Measurements from ENCODE around the gene PLXNA4.

PLXNA4 gene

DNA sequence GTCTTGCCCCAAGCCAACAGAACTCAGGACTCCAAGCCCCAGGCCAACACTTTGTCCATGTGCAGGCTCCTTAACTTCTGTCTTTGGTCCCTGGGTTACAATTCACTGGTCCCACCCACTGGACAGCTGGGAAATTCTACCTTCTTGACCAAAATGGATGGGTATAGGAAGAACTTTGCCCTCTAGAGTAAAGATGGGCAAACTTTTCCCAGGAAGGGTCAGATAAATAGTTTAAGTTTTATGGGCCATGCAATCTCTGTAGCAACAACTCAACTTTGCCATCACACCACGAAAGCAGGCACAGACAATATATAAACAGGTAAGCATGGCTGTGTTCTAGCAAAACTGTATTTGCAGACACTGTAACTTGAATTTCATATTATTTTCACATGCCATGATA is 147.1 kb downstream of the PLXNA4 start:
- no peak for DNase-seq (ENCODE audit: low spot score)
- ChIA-PET CTCF (interaction anchor here (1.3 kb wide), 1 partner anchor 152 kb away, joined by 10 read pairs; no protein-coding TSS in a partner anchor), POLR2A (ENCODE audit: low non-redundant PET) (no interaction called here)
- TF ChIP-seq, protein P1, sequence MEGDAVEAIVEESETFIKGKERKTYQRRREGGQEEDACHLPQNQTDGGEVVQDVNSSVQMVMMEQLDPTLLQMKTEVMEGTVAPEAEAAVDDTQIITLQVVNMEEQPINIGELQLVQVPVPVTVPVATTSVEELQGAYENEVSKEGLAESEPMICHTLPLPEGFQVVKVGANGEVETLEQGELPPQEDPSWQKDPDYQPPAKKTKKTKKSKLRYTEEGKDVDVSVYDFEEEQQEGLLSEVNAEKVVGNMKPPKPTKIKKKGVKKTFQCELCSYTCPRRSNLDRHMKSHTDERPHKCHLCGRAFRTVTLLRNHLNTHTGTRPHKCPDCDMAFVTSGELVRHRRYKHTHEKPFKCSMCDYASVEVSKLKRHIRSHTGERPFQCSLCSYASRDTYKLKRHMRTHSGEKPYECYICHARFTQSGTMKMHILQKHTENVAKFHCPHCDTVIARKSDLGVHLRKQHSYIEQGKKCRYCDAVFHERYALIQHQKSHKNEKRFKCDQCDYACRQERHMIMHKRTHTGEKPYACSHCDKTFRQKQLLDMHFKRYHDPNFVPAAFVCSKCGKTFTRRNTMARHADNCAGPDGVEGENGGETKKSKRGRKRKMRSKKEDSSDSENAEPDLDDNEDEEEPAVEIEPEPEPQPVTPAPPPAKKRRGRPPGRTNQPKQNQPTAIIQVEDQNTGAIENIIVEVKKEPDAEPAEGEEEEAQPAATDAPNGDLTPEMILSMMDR (conservative IDR thresholded peaks at IDR 0.05; ENCODE audit: low read depth) = no peak
- H3K27ac ChIP-seq = no peak overlapping the region

DNA sequence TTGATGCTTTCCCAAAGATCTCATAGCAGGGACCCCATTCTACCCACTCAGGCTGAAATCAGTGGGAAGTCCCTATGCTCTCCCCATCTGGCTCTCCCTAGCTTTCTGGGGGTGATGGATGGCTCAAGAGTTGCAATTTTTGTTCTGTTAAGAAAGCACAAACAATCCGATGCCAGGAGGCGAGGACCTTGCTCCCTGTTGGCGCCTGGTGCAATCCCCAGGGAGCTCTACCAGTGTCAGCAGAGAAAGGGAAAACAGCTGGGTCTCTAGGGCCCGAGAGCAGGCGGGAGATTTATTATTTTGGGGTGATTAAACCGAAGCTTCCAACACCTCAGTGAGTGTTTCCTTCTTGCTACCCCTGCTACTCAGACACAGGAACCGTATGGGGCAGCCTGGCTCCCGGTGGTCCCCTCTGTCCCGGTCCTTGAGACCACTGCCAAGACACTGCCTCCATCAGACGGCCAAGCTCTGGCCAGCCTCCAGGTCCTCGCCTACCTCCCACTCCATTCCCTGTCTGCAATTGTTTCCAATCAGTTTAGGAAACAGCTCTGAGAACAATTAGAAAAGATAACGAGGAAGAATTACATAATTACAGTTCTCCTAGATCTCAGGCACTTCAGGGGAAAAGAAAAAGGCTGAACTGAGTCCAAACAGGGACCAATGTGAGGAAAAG is 147.9 kb downstream of the PLXNA4 start:
- ChIA-PET POLR2A (ENCODE audit: low non-redundant PET) (no interaction called here), CTCF (interaction anchor here (1.3 kb wide), 1 partner anchor 152 kb away, joined by 10 read pairs; no protein-coding TSS in a partner anchor)
- TF ChIP-seq, protein P1 (conservative IDR thresholded peaks at IDR 0.05; ENCODE audit: low read depth) = no peak
- no peak for DNase-seq (ENCODE audit: low spot score)
- no peak overlapping the region for H3K27ac ChIP-seq

DNA sequence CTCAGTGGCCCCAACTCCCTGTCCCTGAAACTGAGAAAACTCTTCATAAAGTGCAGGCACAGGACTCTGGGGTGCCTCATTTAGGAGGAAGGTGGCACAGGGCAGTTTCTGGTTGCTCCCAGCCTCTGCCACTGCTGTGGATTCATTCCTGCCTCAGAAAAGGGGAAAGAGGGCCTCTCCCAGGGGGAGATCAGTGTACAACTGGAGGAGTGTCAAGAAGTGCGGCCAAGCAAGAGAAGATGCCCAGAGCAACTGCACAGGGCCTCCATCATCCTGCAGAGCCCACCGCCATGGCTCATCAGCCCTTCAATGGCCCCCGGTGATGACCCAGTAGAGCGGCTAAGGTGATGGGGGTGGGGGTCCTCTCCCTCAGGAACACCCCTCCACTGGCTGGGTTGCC is 150.3 kb downstream of the PLXNA4 start:
- POLR2A ChIA-PET (ENCODE audit: low non-redundant PET) = no interaction called here
- TF ChIP-seq, protein P1 (conservative IDR thresholded peaks at IDR 0.05; ENCODE audit: low read depth) = no peak
- CTCF ChIA-PET = no interaction called here
- no peak for DNase-seq (ENCODE audit: low spot score)
- H3K27ac ChIP-seq = no peak overlapping the region

DNA sequence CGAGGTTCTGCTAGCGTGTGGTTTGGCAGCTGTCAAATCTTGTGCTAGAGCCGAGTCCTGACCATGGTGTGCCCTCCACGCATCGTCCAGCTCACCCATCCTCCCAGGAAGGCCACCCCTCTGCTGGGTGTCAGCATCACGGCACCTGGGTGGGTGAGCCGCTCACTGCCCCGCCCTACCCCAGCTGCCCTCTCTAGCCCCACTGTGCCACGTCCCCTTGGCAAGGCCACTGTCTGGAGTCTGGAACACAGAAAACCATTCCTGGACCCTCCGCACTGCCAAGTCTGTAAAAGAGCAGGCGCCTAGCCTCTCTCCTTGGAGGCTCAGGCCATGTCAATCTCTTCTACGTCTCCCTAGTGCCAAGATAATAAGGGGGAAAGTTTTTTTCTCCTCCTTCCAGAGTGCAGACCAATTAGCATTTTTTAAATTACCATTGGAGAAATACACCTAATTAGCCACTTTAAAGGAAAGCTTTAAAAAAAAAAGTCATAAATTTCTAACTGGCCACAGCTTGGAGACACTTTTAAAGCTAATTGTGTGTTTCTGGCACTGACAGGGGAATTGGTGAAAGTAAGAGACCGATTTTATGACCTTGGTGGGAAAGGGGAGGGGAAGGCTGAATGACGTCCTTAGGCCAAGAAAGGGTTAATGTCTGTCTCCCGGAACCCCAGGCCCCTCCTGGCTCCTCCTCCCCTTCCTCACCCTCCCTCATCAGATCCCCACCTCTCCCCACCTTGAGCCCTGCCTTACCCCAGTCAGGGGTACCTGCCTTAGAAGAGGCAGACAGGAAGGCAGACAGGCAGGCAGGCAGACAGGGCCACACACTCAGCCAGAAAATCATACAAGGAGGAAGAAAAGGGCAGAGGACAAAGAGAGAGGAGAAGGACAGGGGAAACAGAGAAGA is 151.2 kb downstream of the PLXNA4 start:
- TF ChIP-seq, protein P1 (conservative IDR thresholded peaks at IDR 0.05; ENCODE audit: low read depth) = no peak
- ChIA-PET POLR2A (ENCODE audit: low non-redundant PET) (no interaction called here), CTCF (no interaction called here)
- no peak for DNase-seq (ENCODE audit: low spot score)
- H3K27ac ChIP-seq = no peak overlapping the region

DNA sequence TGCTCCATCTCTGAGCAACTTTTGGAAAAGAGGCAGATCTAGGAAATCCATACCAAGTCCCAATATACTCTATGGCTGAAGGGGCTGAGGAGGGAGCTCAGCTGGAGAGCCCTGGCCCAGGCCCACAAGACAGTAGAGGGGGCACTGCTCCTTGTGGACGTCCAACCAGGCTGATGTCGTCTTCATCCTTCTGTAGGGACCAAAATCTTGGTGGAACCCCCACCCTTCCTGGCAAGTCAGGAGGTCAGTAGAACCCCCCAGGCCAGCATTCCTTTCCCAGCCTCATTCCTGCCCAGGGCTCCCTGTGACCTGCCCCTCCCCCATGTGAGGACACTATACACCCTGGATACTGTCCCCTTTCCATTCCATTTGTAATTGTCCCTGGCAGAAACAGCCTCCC is 152.0 kb downstream of the PLXNA4 start:
- DNase-seq (ENCODE audit: low spot score) = no peak
- POLR2A ChIA-PET (ENCODE audit: low non-redundant PET) = no interaction called here
- TF ChIP-seq, protein P1 (conservative IDR thresholded peaks at IDR 0.05; ENCODE audit: low read depth) = no peak
- CTCF ChIA-PET = no interaction called here
- no peak overlapping the region for H3K27ac ChIP-seq

DNA sequence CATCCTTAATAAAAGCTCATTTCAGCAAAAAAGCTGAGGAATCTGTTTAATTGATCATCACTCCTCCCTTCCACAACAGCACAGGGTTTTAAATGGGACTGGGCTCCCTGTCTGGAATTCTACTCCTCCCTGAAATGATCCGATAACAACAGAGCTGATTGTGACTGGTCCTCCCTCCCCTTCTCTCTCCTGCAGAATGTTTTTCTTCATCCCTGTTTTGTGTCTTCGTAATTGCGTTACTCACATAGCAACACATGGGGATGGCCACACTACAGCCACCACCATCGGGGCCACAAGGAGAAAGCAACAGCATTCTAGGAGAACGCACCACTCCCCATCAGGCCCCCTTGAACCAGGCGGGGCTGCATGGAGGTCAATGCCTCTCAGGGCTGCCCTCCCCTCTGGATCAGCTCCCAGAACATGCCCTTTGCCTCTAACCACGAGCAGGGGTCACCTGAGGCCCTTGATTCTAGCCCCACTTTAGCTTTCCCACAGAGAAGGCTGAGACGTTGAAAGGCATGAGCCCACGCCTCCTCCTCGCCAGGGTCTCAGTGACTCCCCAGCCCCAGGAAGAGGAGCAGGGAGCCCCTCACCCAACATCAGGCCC is 152.6 kb downstream of the PLXNA4 start:
- no peak for DNase-seq (ENCODE audit: low spot score)
- CTCF ChIA-PET = no interaction called here
- no peak overlapping the region for H3K27ac ChIP-seq
- POLR2A ChIA-PET (ENCODE audit: low non-redundant PET) = no interaction called here
- TF ChIP-seq, protein P1 (conservative IDR thresholded peaks at IDR 0.05; ENCODE audit: low read depth) = no peak
